Esophagus squamous epithelium (tissue), 5 donors: ENCODE data around the gene SUGT1. TPM values are rescaled to one million over a fixed set of nuclear protein-coding genes. Genes with fewer than 3 reads are reported as not detected.
"Not testable (repeated sequence)": the region's sequence is repeated elsewhere in the genome, so short reads cannot be mapped to it uniquely, and the experiment has no call there.

Source experiments
- DNase-seq: peaks from one replicate; lab custom pipeline; 2025; lab: John Stamatoyannopoulos, UW
- H3K27ac ChIP-seq, 4 donors: fragments of 200-600 bp; sonication (generic); one replicate each; pipeline ENCODE4 v1.5.1; 2016 to 2019; ENCODE audit warnings: mild to moderate bottlenecking in 1 of 4
- H3K27me3 ChIP-seq, 4 donors: fragments of 200-600 bp; sonication (generic); 1 replicate in 3 of 4; 2 replicates in 1 of 4; pipeline versions ENCODE4 v1.5.1 to v1.6.0; 2017 to 2021; ENCODE audit warnings: antibody characterized with exemption in 1 of 4
- H3K36me3 ChIP-seq, 3 donors: fragments of 200-600 bp; sonication (generic); one replicate each; pipeline ENCODE4 v1.5.1; 2016 to 2019
- H3K4me1 ChIP-seq, 3 donors: fragments of 200-600 bp; sonication (generic); one replicate each; pipeline ENCODE4 v1.5.1; 2017 to 2019
- H3K4me3 ChIP-seq, 4 donors: fragments of 200-600 bp; sonication (generic); 1 replicate in 3 of 4; 2 replicates in 1 of 4; pipeline ENCODE4 v1.5.1; 2016 to 2019; ENCODE audit warnings: mild to moderate bottlenecking in 2 of 4, moderate library complexity in 1 of 4
- H3K9me3 ChIP-seq, 3 donors: fragments of 200-600 bp; sonication (generic); one replicate each; pipeline ENCODE4 v1.5.1; 2016 to 2019
- POLR2A ChIP-seq, 4 donors: fragments of 450-650 bp; IDR thresholded peaks; one replicate each; pipeline ENCODE4 v1.6.1; 2017; ENCODE audit warnings: antibody characterized with exemption in 4 of 4, mild to moderate bottlenecking in 4 of 4, moderate library complexity in 3 of 4
- WGBS, 2 donors: methylation state at CpG; one replicate each; pipeline ENCODE4 v1.1.5; 2018; 5-methylcytosine and 5-hydroxymethylcytosine counted together
- intact Hi-C: fragments of 100-400 bp; cut with DNase I; formaldehyde crosslinking; loops from one replicate; pipeline ENCODE4 v1.15.0; 2022
- total RNA-seq, 4 donors: library from RNA; depleted of rRNA; stranded (reverse); fragments of >200 nt; gene quantifications; one replicate each; pipeline ENCODE4 v1.1.0, GENCODE V29; 2016
- TF ChIP-seq, protein P1 (sequence below), 6 experiments: fragments of 450-650 bp in 4 of 6; fragments of 200-600 bp in 2 of 6; sonication (generic) in 2 of 6; IDR thresholded peaks; one replicate each; pipeline ENCODE4 v1.5.1; 2016 to 2019; ENCODE audit warnings: antibody characterized with exemption in 6 of 6, mild to moderate bottlenecking in 4 of 6, moderate library complexity in 4 of 6
- donor health status: DM: yes; HTN: yes; CAD: no.

The SUGT1 gene
- total RNA-seq, 4 donors from 2014 or later = 22.1 to 35.8 (median 30.7) TPM

DNA sequence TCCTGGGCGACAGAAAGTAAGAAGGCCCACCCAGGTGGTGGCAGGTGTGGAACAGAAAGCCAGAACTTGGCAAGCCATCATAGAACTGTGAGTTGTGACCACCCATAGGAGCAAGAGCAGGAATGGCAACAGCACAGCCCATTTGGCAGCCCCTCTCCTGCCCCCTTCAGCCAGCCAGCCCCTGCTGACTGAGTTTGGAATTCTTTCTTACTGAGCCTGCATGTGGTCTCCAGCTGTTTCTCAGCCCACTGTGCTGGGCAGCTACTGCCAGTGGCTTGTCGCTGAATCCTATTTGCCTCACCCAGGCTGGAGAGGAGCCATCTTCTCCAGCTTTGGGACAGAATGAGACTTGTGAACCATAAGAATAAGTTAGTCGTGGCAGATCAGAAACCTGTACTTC lies 58.6 kb downstream of the SUGT1 start:
- 58 to 68% methylated on average over 3 of the region's 3 CpGs for WGBS, 2 donors
- intact Hi-C loops = no loop called here

DNA sequence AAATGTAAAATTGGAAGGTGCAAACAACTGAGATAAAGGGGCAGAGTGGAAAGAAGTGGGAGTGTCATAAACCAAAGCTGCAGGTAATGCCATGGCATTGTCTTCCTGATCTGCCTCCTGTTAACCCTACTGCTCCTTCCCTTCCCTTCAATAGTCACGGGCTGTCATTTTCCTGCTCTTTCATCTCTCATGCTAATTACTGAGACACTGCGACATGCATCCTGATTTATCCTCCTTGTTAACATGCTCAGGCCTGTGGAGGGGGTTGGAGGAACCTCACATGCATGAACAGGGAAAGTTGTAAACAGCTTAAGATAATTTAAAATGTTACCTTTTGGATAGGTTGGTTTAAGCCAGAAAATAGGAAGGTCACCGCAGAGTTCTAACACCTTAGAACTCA lies 59.7 kb downstream of the SUGT1 start:
- no peak for TF ChIP-seq POLR2A (IDR thresholded peaks at IDR 0.05)
- TF ChIP-seq, protein P1, sequence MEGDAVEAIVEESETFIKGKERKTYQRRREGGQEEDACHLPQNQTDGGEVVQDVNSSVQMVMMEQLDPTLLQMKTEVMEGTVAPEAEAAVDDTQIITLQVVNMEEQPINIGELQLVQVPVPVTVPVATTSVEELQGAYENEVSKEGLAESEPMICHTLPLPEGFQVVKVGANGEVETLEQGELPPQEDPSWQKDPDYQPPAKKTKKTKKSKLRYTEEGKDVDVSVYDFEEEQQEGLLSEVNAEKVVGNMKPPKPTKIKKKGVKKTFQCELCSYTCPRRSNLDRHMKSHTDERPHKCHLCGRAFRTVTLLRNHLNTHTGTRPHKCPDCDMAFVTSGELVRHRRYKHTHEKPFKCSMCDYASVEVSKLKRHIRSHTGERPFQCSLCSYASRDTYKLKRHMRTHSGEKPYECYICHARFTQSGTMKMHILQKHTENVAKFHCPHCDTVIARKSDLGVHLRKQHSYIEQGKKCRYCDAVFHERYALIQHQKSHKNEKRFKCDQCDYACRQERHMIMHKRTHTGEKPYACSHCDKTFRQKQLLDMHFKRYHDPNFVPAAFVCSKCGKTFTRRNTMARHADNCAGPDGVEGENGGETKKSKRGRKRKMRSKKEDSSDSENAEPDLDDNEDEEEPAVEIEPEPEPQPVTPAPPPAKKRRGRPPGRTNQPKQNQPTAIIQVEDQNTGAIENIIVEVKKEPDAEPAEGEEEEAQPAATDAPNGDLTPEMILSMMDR (IDR thresholded peaks at IDR 0.05) = no peak
- Histone ChIP-seq H3K36me3 (no peaks in the 10 kb centered on the region), H3K27me3 (no peaks in the 10 kb centered on the region), H3K4me1 (no peaks in the 10 kb centered on the region), H3K27ac (no peak overlapping the region), H3K9me3 (no peaks in the 10 kb centered on the region), H3K4me3 (no peak overlapping the region)
- DNase-seq = no peak
- WGBS, 2 donors = 48 to 53% methylated on average over 3 of the region's 3 CpGs
- intact Hi-C loops = no loop called here

More for the DNA sequence above, 58.6 kb downstream of the SUGT1 start:
- Histone ChIP-seq H3K27ac (no peak overlapping the region), H3K4me1 (no peaks in the 10 kb centered on the region), H3K4me3 (no peak overlapping the region), H3K27me3 (no peaks in the 10 kb centered on the region), H3K36me3 (no peaks in the 10 kb centered on the region), H3K9me3 (no peaks in the 10 kb centered on the region)
- no peak for TF ChIP-seq POLR2A (IDR thresholded peaks at IDR 0.05)
- TF ChIP-seq, protein P1 (IDR thresholded peaks at IDR 0.05) = no peak
- DNase-seq = no peak

DNA sequence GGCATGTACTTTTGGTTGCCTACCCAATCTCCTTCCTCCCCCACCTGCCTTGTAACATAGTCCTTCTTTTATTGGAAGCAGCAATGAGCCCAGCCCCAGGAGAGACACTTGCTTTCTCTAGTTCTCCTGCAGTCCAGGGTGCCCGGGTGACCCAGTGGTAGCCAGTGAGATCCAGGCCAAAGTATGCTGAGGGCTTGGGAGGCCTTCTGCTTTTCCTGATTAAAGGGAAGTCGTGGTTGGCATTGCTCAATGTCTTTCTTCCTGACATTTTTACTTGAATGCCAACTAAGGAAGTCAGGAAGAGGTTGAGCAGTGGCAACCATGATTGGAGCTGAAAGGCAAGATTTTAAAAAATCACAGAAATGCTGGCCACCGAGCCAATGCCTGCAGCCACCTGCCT lies 61.3 kb downstream of the SUGT1 start:
- no peak for DNase-seq
- TF ChIP-seq, protein P1 (IDR thresholded peaks at IDR 0.05) = no peak
- no peak for TF ChIP-seq POLR2A (IDR thresholded peaks at IDR 0.05)
- H3K27ac ChIP-seq = no peak overlapping the region
- intact Hi-C loops = no loop called here
- H3K4me3 ChIP-seq = no peak overlapping the region
- no peaks in the 10 kb centered on the region for H3K27me3 ChIP-seq
- H3K4me1 ChIP-seq = no peaks in the 10 kb centered on the region
- no peaks in the 10 kb centered on the region for H3K9me3 ChIP-seq
- no peaks in the 10 kb centered on the region for H3K36me3 ChIP-seq
- 31 to 92% methylated on average over 1 to 3 of the region's 3 CpGs for WGBS, 2 donors

DNA sequence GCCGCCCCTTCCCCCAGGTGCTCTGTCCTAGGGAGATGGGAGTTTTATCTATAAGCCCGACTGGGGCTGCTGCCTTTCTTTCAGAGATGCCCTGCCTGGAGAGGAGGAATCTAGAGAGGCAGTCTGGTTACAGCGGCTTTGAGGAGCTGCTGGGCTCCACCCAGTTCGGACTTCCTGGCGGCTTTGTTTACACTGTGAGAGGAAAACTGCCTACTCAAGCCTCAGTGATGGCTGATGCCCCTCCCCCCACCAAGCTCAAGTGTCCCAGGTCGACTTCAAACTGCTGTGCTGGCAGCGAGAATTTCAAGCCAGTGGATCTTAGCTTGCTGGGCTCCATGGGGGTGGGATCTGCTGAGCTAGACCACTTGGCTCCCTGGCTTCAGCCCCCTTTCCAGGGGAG lies 68.3 kb downstream of the SUGT1 start:
- H3K4me1 ChIP-seq, H3K27me3 ChIP-seq, H3K27ac ChIP-seq, H3K9me3 ChIP-seq, intact Hi-C loops, DNase-seq, H3K36me3 ChIP-seq, H3K4me3 ChIP-seq: not testable (repeated sequence)
- 40 to 48% methylated on average over 1 to 5 of the region's 7 CpGs for WGBS, 2 donors

DNA sequence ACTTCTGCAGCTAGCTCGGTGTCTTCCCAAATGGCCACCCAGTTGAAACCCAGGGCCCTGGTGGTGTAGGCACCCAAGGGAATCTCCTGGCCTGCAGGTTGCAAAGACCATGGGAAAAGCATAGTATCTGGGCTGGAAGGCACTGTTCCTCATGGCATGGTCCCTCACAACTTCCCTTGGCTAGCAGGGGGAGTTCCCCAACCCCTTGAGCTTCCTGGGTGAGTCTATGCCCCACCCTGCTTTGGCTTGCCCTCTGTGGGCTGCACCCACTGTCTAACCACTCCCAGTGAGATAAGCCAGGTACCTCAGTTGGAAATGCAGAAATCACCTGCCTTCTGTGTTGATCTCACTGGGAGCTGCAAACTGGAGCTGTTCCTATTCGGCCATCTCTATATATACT lies 68.7 kb downstream of the SUGT1 start:
- WGBS, 2 donors = 90 to 100% methylated on average over 2 of the region's 2 CpGs
- H3K27ac ChIP-seq, H3K9me3 ChIP-seq, DNase-seq, intact Hi-C loops, H3K4me1 ChIP-seq, H3K27me3 ChIP-seq, H3K4me3 ChIP-seq, H3K36me3 ChIP-seq: not testable (repeated sequence)

DNA sequence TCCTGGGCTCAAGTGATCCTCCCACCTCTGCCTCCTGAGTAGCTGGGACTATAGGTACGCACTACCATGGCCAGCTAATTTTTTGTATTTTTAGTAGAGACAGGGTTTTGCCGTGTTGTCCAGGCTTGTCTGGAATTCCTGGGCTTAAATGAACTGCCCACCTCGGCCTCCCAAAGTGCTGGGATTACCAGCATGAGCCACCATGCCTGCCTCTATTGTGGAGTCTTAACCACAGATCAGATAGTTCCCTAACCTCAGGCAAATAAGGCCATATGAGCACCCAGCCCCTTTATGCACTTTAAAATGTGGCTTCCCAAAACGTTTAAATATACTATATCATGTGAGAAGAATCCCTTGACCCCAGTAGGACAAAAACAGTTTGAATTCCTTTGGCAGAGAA lies 70.5 kb downstream of the SUGT1 start:
- no peak for DNase-seq
- no peaks in the 10 kb centered on the region for H3K36me3 ChIP-seq
- 56 to 58% methylated on average over 4 of the region's 4 CpGs for WGBS, 2 donors
- no peaks in the 10 kb centered on the region for H3K9me3 ChIP-seq
- no peak overlapping the region for H3K4me3 ChIP-seq
- H3K27ac ChIP-seq = no peak overlapping the region
- H3K27me3 ChIP-seq = no peaks in the 10 kb centered on the region
- intact Hi-C loops = no loop called here
- no peaks in the 10 kb centered on the region for H3K4me1 ChIP-seq
- no peak for TF ChIP-seq POLR2A (IDR thresholded peaks at IDR 0.05)
- TF ChIP-seq, protein P1 (IDR thresholded peaks at IDR 0.05) = no peak
